Hepatocyte (in vitro differentiated cells): ENCODE data around the gene RAB11FIP2. TPM values are rescaled to one million over a fixed set of nuclear protein-coding genes. Genes with fewer than 3 reads are reported as not detected.

Source experiments
- DNase-seq: peaks from one replicate; pipeline ENCODE4 v3.0.0-alpha.2; 2016; ENCODE audit warnings: low spot score
- H2AFZ ChIP-seq: fragments of 200-600 bp; sonication (generic); 2 replicates; pipeline ENCODE4 v1.6.0; 2016; ENCODE audit warnings: antibody characterized with exemption, mild to moderate bottlenecking
- H3K27ac ChIP-seq: fragments of 200-600 bp; sonication (generic); 2 replicates; pipeline ENCODE4 v1.5.1; 2016; ENCODE audit warnings: mild to moderate bottlenecking
- H3K27me3 ChIP-seq: fragments of 200-600 bp; sonication (generic); 2 replicates; pipeline ENCODE4 v1.6.1; 2016
- H3K36me3 ChIP-seq: fragments of 200-600 bp; sonication (generic); replicated peaks from 2 replicates; pipeline ENCODE4 v1.5.1; 2016; ENCODE audit warnings: low read depth; ENCODE audit not compliant: insufficient read depth
- H3K4me1 ChIP-seq: fragments of 200-600 bp; sonication (generic); 2 replicates; pipeline ENCODE4 v1.5.1; 2016; ENCODE audit warnings: mild to moderate bottlenecking, moderate library complexity; ENCODE audit not compliant: insufficient read depth
- H3K4me2 ChIP-seq: fragments of 200-600 bp; sonication (generic); 2 replicates; pipeline ENCODE4 v1.6.0; 2016
- H3K4me3 ChIP-seq: fragments of 200-600 bp; sonication (generic); 2 replicates; pipeline ENCODE4 v1.5.1; 2016; ENCODE audit warnings: mild to moderate bottlenecking
- H3K79me2 ChIP-seq: fragments of 200-600 bp; sonication (generic); 2 replicates; pipeline ENCODE4 v1.6.0; 2017; ENCODE audit warnings: mild to moderate bottlenecking
- H3K9me2 ChIP-seq: fragments of 200-600 bp; sonication (generic); replicated peaks from 2 replicates; pipeline ENCODE4 v1.6.0; 2017; ENCODE audit warnings: mild to moderate bottlenecking; ENCODE audit not compliant: insufficient read depth
- H3K9me3 ChIP-seq: fragments of 200-600 bp; sonication (generic); 2 replicates; pipeline ENCODE4 v1.5.1; 2016; ENCODE audit warnings: low read depth, mild to moderate bottlenecking
- H4K20me1 ChIP-seq: fragments of 200-600 bp; sonication (generic); 2 replicates; pipeline ENCODE4 v1.6.0; 2016; ENCODE audit warnings: mild to moderate bottlenecking; ENCODE audit not compliant: insufficient read depth, poor library complexity, severe bottlenecking
- CTCF ChIP-seq: fragments of 200-600 bp; sonication (generic); IDR thresholded peaks from 2 replicates; pipeline ENCODE4 v1.5.1; 2016; ENCODE audit warnings: antibody characterized with exemption, mild to moderate bottlenecking; ENCODE audit not compliant: poor library complexity
- EZH2 ChIP-seq: fragments of 200-600 bp; sonication (generic); IDR thresholded peaks from 2 replicates; pipeline ENCODE4 v1.6.1; 2016; ENCODE audit warnings: antibody characterized with exemption, mild to moderate bottlenecking, borderline replicate concordance
- EZH2phosphoT487 ChIP-seq: fragments of 200-600 bp; sonication (generic); IDR thresholded peaks from one replicate; pipeline ENCODE4 v1.6.1; 2018; ENCODE audit warnings: antibody characterized with exemption, mild to moderate bottlenecking, low read depth, moderate library complexity; ENCODE audit not compliant: unreplicated experiment, severe bottlenecking
- WGBS: methylation state at CpG from one replicate; pipeline ENCODE4 v1.1.6; 2016; ENCODE audit warnings: low lambda C conversion rate; ENCODE audit errors: missing lambda C conversion rate; 5-methylcytosine and 5-hydroxymethylcytosine counted together
- polyA plus RNA-seq: library from polyadenylated mRNA; unstranded; fragments of >200 nt; fragmentation: Nextera tagmentation; extraction: Ambion mirVana; gene quantifications from 2 replicates; pipeline ENCODE4 v1.2.1, GENCODE V29; 2016
- total RNA-seq: library from RNA; depleted of rRNA; stranded (reverse); fragments of >200 nt; gene quantifications from 2 replicates; pipeline ENCODE4 v1.2.3, GENCODE V29; 2014

RAB11FIP2 gene
- total and polyA plus RNA-seq, 2 experiments from 2014 or later = 9.7 to 32.5 TPM

GRCh38 chr10:117967149-117967650 is 79.5 kb downstream of the RAB11FIP2 start:
- Histone ChIP-seq H3K9me2 (no peaks in the 10 kb centered on the region), H3K36me3 (no peaks in the 10 kb centered on the region), H3K27ac (no peak overlapping the region), H3K4me2 (no peak overlapping the region), H2AFZ (no peak overlapping the region), H4K20me1 (no peaks in the 10 kb centered on the region), H3K4me1 (no peaks in the 10 kb centered on the region), H3K4me3 (no peak overlapping the region), H3K27me3 (no peaks in the 10 kb centered on the region), H3K9me3 (no peaks in the 10 kb centered on the region), H3K79me2 (no peaks in the 10 kb centered on the region)
- DNase-seq = no peak
- 81% methylated on average over 7 of the region's 7 CpGs for WGBS
- TF ChIP-seq EZH2 (no peak), EZH2phosphoT487 (no peak), CTCF (no peak)

DNA sequence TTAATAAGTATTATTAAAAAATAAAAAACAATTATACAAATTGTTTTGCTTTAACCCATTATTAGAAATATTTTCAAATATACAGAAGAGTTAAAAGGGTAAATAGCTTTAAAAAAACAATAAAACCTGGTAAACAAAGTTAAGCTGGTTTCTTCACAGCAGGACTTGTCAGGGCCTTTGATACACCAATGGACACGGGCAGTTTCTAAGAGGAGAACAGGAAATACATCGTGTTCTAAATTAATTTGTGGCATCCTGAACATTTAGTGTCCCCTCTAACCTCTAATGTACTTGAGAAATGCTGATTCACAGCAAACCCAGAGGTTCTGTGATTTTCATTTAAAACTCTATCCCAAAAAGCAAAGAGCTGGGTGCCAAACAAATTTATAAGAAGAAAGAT is 80.8 kb downstream of the RAB11FIP2 start:
- H3K27me3 ChIP-seq = no peaks in the 10 kb centered on the region
- H3K27ac ChIP-seq = no peak overlapping the region
- H3K36me3 ChIP-seq = no peaks in the 10 kb centered on the region
- TF ChIP-seq EZH2 (no peak), CTCF (no peak), EZH2phosphoT487 (no peak)
- no peaks in the 10 kb centered on the region for H3K79me2 ChIP-seq
- no peak for DNase-seq
- no peak overlapping the region for H2AFZ ChIP-seq
- H3K4me3 ChIP-seq = no peak overlapping the region
- no peaks in the 10 kb centered on the region for H4K20me1 ChIP-seq
- no peak overlapping the region for H3K4me2 ChIP-seq
- no peaks in the 10 kb centered on the region for H3K4me1 ChIP-seq
- H3K9me3 ChIP-seq = no peaks in the 10 kb centered on the region
- WGBS = 80% methylated on average over 2 of the region's 2 CpGs
- no peaks in the 10 kb centered on the region for H3K9me2 ChIP-seq

- 89% methylated on average over 4 of the region's 4 CpGs for WGBS
- H3K27me3 ChIP-seq = no peaks in the 10 kb centered on the region
- H3K4me3 ChIP-seq = no peak overlapping the region
- H3K4me1 ChIP-seq = no peaks in the 10 kb centered on the region
- H3K9me3 ChIP-seq = no peaks in the 10 kb centered on the region
- no peak overlapping the region for H3K27ac ChIP-seq
- no peak overlapping the region for H3K4me2 ChIP-seq
- no peak for DNase-seq
- H3K9me2 ChIP-seq = no peaks in the 10 kb centered on the region
- no peaks in the 10 kb centered on the region for H3K36me3 ChIP-seq
- no peak overlapping the region for H2AFZ ChIP-seq
- H4K20me1 ChIP-seq = no peaks in the 10 kb centered on the region
- TF ChIP-seq CTCF = no peak
- H3K79me2 ChIP-seq = no peaks in the 10 kb centered on the region
Measured at GRCh38 chr10:117964536-117964935, 82.2 kb downstream of the RAB11FIP2 start.
